Effector CD4-positive, alpha-beta T cell (primary cell): ENCODE results near the gene RETN.

Source experiments
- DNase-seq: peaks from one replicate; pipeline ENCODE4 v3.0.0-alpha.2; 2020

The RETN gene

DNA sequence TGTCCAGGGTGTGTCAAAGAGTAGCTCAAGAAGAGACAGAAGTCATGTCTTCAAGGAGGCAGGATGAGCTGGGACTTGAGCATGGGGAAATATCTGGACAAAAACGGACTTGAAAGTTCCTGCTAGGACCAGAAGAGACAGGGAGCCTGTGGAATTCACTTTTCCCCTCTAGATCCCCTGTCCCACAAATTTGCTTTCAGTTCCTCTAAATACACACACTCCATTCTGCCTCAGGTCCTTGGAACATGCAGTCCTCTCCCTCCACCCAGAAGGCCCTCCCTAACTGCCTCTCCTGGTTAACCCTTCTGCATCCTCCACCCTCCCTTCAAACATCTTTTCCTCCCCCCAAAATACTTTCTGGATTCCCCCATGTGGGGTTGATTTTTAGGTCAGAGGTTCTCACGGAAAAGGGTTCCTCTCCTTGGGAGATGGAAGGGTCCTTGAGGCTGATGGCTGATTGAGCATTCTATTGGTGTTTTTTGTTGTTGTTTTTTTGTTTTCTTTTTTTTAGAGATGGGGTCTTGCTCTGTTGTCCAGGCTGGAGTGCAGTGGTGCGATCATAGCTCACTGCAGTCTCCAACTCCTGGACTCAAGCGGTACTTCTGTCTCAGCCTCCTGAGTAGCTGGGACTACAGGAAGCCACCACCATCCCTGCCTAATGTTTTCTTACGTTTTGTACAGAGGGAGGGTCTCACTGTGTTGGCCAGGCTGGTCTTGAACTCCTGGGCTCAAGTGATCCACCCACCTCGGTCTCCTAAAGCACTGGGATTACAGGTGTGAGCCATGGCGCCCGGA is 6.9 kb upstream of the RETN start:
- DNase-seq: no peak

DNA sequence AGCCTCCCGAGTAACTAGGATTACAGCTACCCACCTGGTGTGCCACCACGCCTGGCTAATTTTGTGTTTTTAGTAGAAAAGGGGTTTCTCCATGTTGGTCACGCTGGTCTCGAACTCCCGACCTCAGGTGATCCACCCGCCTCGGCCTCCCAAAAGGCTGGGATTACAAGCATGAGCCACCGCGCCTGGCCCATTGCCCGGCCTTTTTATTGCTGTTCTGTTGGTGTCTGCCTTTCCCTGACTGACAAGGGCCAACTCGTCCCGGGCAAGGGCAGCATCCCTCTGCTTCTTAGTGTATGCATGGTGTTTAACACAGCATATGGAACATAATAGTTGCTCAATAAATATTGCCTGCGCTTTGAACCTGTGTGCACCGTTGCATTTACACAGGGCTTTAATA is 6.2 kb upstream of the RETN start:
- DNase-seq: no peak

- DNase-seq: no peak
Observed at GRCh38 chr19:7663706-7664105, 5.1 kb upstream of the RETN start.

DNA sequence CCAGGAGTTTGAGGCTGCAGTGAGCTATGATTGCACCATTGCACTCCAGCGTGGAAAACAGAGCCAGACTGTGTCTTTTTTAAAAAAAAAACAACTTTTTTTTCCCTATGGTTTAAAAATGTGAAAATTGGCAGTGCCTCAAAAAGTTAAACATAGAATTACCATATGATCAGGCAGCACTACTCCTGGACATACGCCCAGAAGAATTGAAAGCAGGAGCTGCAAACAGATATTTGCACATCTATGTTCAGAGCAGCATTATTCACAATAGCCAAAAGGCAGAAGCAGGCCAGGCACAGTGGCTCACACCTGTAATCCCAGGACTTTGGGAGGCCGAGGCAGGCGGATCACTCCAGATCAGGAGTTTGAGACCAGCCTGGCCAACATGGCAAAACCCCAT is 3.8 kb upstream of the RETN start:
- no peak for DNase-seq

DNA sequence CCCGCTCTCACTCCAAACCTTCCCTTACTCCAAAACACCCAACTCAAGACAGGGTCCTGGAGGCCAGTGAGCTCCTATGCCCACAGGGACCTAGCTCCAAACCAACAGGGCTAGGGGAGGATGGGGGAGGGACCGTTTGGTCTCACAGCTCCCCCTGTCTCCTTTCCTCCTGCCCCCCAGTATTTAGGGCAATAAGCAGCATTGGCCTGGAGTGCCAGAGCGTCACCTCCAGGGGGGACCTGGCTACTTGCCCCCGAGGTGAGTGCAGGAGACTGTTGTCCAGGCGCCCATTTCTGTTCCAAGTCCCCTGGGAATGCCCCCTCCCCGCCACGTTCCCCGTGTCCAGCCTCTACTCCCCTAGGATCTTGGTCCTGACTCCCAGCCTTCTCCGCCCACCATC is 792 bp downstream of the RETN start:
- DNase-seq: no peak

- no peak for DNase-seq
Observed at GRCh38 chr19:7670150-7670783, 1.4 kb downstream of the RETN start.

DNA sequence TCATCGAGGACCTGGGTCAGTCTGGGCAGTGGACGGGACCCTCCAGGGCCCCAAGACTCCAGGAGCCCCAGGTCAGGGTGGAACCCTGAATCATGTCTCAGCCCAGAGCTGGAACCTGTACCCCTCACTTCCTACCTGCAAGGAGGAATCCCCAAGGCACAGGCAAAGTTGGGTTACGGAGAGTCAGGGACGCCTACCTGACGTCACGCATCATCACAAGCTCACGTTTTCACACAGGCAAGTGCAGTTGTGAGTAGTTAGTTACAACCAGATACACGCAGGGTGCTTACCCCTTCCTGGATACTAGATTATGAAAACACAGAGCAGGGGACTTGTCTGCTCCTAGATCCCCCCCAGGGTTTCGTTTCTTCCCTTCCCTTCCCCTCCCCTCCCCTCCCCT is 1.9 kb downstream of the RETN start:
- no peak for DNase-seq

- DNase-seq: no peak
Observed at GRCh38 chr19:7672522-7672921, 3.7 kb downstream of the RETN start.

DNA sequence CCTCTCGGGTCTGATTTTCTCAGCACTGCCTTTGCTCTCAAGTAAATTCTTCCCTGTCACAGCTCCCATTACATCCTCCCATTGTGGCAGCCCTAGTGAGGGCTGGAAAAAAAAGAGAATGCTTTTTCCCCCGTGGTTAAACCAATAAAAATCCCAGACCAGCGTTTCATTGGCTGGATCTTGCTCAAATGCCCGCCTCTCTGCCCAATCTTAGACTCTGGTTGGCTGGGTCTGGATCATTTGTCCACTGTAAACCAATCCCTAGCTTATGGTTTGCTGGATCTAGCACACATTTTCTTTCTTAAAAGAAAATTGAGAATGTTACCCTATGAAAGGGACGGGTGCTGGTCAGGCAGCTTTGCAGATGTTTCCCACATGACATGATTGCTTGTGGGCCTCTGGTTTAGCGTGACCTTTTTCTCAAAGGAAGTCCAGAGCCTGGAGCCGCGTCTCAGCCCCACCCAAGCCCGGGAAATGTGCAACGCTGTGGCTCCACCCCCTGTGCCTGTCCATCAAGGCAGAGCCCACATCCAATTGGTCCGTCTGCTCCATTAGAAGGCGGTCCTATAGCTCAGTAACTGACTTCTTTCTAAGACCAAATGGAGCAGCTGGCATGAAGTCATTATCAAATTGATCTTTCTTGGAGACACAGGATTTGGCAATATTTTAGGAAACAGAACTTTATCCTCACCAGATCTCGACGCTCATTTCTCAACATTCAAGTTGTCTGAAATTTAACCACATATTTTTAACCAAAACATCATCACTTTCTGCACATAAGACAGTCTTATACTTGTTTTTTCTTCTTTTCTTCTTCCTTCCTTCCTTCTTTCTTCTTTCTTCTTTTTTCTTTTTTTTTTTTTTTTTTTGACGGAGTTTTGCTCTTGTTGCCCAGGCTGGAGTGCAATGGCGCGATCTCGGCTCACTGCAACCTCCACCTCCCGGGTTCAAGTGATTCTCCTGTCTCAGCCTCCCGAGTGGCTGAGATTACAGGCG is 5.5 kb downstream of the RETN start:
- DNase-seq: no peak

- no peak for DNase-seq
Observed at GRCh38 chr19:7676376-7676775, 7.5 kb downstream of the RETN start.

DNA sequence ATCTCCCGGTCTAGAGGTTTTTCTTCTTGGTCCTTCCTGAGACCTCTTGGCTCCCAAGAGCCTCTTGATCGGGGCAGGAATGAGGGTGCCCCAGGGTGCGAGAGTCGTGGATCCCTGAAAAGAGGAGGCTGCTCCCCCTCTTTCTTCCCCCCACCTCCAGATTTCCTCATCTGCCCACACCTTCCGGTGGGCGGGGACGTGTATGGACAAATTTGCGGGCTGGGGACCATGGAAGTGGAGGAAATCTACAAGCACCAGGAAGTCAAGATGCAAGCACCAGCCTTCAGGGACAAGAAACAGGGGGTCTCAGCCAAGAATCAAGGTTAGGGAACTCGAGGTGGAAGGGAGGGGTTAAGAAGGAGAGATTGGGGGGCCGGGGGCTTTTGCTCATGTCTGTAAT is 8.0 kb downstream of the RETN start, which contains the start of gene MCEMP1:
Gene MCEMP1 (plus strand): TSS at position 237 of the 400 bp plus-strand sequence. CDS start 31 bp downstream, at position 268.
- DNase-seq: no peak

- DNase-seq: no peak
Observed at GRCh38 chr19:7677669-7678311, 8.9 kb downstream of the RETN start.

DNA sequence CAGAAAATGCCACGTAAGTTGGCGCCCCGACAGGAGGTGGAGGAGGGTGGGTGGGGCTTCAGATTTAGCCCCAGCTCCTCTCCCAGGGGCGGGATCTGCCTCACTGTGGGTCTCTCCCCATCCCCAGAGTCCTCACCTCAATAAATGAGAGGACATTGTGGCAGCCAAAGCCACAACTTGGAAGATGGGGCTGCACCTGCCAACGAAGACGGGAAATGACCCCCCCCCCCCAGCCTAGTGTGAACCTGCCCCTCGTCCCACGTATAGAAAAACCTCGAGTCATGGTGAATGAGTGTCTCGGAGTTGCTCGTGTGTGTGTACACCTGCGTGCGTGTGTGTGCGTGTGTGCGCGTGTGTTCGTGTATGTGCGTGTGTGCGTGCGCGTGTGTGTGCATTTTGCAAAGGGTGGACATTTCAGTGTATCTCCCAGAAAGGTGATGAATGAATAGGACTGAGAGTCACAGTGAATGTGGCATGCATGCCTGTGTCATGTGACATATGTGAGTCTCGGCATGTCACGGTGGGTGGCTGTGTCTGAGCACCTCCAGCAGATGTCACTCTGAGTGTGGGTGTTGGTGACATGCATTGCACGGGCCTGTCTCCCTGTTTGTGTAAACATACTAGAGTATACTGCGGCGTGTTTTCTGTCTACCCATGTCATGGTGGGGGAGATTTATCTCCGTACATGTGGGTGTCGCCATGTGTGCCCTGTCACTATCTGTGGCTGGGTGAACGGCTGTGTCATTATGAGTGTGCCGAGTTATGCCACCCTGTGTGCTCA is 10.3 kb downstream of the RETN start:
- DNase-seq: peak; percentile 60

DNA sequence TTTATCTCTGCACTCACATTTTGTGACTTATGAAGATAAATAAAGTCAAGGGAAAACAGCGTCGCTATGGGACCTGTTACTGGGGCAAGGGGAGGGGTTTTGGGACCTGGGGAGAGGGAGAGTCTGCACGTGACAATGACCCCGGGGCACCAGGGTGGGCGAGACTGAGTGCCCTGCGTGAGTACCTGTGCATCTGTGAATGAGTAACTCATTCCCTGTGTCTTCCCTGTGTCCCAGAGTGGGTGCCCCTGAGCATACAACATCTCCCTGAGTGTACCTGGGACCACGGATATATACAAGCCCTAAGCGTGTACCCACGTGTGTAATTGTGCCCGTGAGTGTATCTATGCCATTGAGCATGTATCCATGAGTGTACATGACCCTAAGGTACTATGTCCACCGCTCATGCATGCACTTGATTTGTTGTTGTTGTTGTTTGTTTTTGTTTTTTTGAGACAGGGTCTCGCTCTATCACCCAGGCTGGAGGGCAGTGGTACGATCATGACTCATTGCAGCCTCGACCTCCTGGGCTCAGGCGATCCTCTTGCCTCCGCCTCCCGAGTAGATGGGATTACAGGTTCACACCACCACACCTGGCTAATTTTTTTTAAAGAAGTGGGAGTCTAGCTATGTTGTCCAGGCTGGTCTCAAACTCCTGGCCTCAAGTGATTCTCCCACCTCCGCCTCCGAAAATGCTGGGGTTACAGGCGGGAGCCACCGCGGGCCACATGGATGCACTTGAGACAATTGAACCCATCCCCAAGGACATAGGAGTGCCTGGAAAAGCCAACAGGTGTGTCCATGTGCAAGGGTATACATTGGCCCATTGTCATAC is 11.1 kb downstream of the RETN start:
- no peak for DNase-seq

GRCh38 chr19:7680606-7681339 is 11.9 kb downstream of the RETN start, which contains the start of gene TRAPPC5:
TRAPPC5 (plus strand) TSS chr19:7680833; CDS start chr19:7682254, 1,421 bp downstream.
- peak; percentile 84 for DNase-seq

DNA sequence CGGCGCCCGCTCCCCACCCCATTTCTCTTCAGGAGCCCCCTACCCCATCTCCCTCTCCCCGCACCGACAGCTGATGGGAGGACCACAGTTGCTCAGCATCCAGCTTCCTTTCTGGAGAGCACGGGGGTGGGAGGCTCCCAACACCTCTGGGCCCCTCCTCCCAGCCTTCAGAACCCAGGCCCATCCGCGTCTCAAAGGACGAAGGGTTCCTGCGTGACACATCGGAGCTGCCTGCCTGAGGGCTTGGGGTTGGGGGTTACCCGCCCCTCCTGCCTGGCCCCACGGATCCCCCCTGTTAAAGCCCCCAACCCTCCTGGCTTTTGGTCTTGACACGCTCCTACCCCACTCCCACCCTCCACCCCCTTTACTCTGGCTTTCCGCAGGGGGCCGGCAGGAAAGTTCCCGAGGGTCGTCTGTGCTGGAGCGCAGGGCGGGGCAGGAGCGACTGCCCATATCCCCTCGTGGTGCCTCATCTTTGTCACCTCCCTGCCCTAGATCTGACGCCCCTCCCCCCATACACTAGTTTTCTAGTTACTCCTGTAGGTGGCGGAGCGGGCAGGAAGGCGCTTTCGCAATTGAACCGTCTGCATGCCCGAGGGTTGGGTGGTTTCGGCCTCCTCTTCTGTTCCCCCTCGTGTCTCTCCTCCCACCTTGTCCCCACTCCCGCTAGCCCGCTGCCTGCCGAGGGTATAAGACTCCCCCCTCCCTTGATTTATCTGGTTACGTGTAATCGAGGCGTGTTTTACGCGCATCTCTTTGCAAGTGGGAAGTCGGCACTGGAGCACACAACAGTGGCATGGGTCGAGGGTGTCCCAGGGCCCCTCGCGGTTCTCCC is 12.7 kb downstream of the RETN start:
- DNase-seq: peak; percentile 79

GRCh38 chr19:7682175-7682855 is 13.5 kb downstream of the RETN start:
- no peak for DNase-seq
